Mesothelial cell of epicardium (in vitro differentiated cells): Measurements from ENCODE around the gene HMGXB3. TPM values are rescaled to one million over a fixed set of nuclear protein-coding genes. Genes with fewer than 3 reads are reported as not detected.
A peak's percentile ranks its signal among the peaks of the same experiment; 100 is the strongest.

Experiments
- DNase-seq, 2 experiments: peaks; one replicate each; pipeline ENCODE4 v3.0.0; 2021; ENCODE audit warnings: low spot score in 2 of 2; ENCODE audit not compliant: unreplicated experiment in 2 of 2
- H3K27ac Mint-ChIP-seq: 2 replicates; pipeline ENCODE4 v1.8.0; 2021; ENCODE audit warnings: mixed read lengths
- H3K27me3 Mint-ChIP-seq: 2 replicates; pipeline ENCODE4 v1.8.0; 2021; ENCODE audit warnings: low read depth, mixed read lengths
- H3K36me3 Mint-ChIP-seq: 2 replicates; pipeline ENCODE4 v1.8.0; 2021; ENCODE audit warnings: mixed read lengths
- H3K4me1 Mint-ChIP-seq: 2 replicates; pipeline ENCODE4 v1.8.0; 2021; ENCODE audit warnings: mixed read lengths
- H3K4me3 Mint-ChIP-seq: 2 replicates; pipeline ENCODE4 v1.8.0; 2021; ENCODE audit warnings: mild to moderate bottlenecking, moderate library complexity, mixed read lengths
- H3K9me3 Mint-ChIP-seq: 2 replicates; pipeline ENCODE4 v1.8.0; 2021; ENCODE audit warnings: mixed read lengths
- CTCF ChIP-seq: fragments of 200-600 bp; sonication (generic); IDR thresholded peaks from one replicate; pipeline ENCODE4 v1.5.0; 2021; ENCODE audit warnings: antibody characterized with exemption; ENCODE audit not compliant: unreplicated experiment
- total RNA-seq: library from RNA; stranded (reverse); gene quantifications from 3 replicates; pipeline ENCODE4 v1.2.1, GENCODE V29; 2021

HMGXB3 gene
- total RNA-seq, 1 donor from 2014 or later = 53.1 TPM

GRCh38 chr5:150007050-150007449 is 6.5 kb downstream of the HMGXB3 start:
- Mint-ChIP-seq H3K4me1 (peaks cover 8% of the 10 kb centered on the region), H3K4me3 (no peak overlapping the region), H3K9me3 (no peaks in the 10 kb centered on the region), H3K27me3 (no peaks in the 10 kb centered on the region), H3K27ac (no peak overlapping the region), H3K36me3 (peaks cover 22% of the 10 kb centered on the region)
- no peak for DNase-seq
- no peak for TF ChIP-seq CTCF

- H3K27me3 Mint-ChIP-seq = no peaks in the 10 kb centered on the region
- TF ChIP-seq CTCF = no peak
- peaks cover 6% of the 10 kb centered on the region for H3K9me3 Mint-ChIP-seq
- H3K27ac Mint-ChIP-seq = peak overlapping the region; percentile 70
- H3K4me3 Mint-ChIP-seq = no peak overlapping the region
- peaks cover 45% of the 10 kb centered on the region for H3K36me3 Mint-ChIP-seq
- H3K4me1 Mint-ChIP-seq = no peaks in the 10 kb centered on the region
- DNase-seq = no peak
Observed at GRCh38 chr5:150009671-150010387, 9.3 kb downstream of the HMGXB3 start.

- Mint-ChIP-seq H3K9me3 (peaks cover 18% of the 10 kb centered on the region), H3K36me3 (peaks cover 65% of the 10 kb centered on the region), H3K27me3 (no peaks in the 10 kb centered on the region), H3K4me1 (no peaks in the 10 kb centered on the region), H3K27ac (no peak overlapping the region), H3K4me3 (no peak overlapping the region)
- TF ChIP-seq CTCF = no peak
- no peak for DNase-seq
Observed at GRCh38 chr5:150013931-150014330, 13.4 kb downstream of the HMGXB3 start.

- Mint-ChIP-seq H3K4me1 (no peaks in the 10 kb centered on the region), H3K4me3 (no peak overlapping the region), H3K9me3 (peaks cover 18% of the 10 kb centered on the region), H3K27me3 (no peaks in the 10 kb centered on the region), H3K36me3 (peaks cover 70% of the 10 kb centered on the region), H3K27ac (no peak overlapping the region)
- TF ChIP-seq CTCF = no peak
- DNase-seq = no peak
Observed at GRCh38 chr5:150014456-150014855, 13.9 kb downstream of the HMGXB3 start.

- Mint-ChIP-seq H3K36me3 (peaks cover 72% of the 10 kb centered on the region), H3K4me3 (no peak overlapping the region), H3K27me3 (no peaks in the 10 kb centered on the region), H3K9me3 (peaks cover 18% of the 10 kb centered on the region), H3K27ac (no peak overlapping the region), H3K4me1 (no peaks in the 10 kb centered on the region)
- DNase-seq = no peak
- TF ChIP-seq CTCF = no peak
Observed at GRCh38 chr5:150015415-150015814, 14.9 kb downstream of the HMGXB3 start.
